MCF 10A (cell line): ENCODE results near the gene PCSK1. TPM values are rescaled to one million over a fixed set of nuclear protein-coding genes. Genes with fewer than 3 reads are reported as not detected.

ENCODE experiments used
- BruUV-seq: library from RNA; stranded (reverse); fragments of 400-500 nt; replicated peaks from 2 replicates; lab custom pipeline; 2021; lab: Mats Ljungman, UMichigan
- CTCF ChIA-PET: fragments of 300-600 bp; sonication (Branson Sonifier 250); formaldehyde crosslinking; extraction: SDS; loops from one replicate; lab custom pipeline; 2021; ENCODE audit warnings: antibody characterized with exemption, inconsistent platforms; lab: Yijun Ruan, JAX
- POLR2A ChIA-PET: fragments of 300-600, 350-650 bp; sonication (Branson Sonifier 250); formaldehyde crosslinking; extraction: SDS; loops from one replicate; lab custom pipeline; 2020; ENCODE audit warnings: antibody characterized with exemption, inconsistent platforms; lab: Yijun Ruan, JAX
- DNase-seq: peaks from one replicate; pipeline ENCODE4 v3.0.0-alpha.2; 2018; ENCODE audit not compliant: unreplicated experiment
- H3K27ac Mint-ChIP-seq: one replicate; pipeline ENCODE4 v1.8.0; 2022; ENCODE audit warnings: mild to moderate bottlenecking, low read depth, mixed read lengths; ENCODE audit not compliant: unreplicated experiment
- H3K27me3 Mint-ChIP-seq: one replicate; pipeline ENCODE4 v1.8.0; 2022; ENCODE audit warnings: mixed read lengths; ENCODE audit not compliant: insufficient read depth, unreplicated experiment
- H3K36me3 Mint-ChIP-seq: one replicate; pipeline ENCODE4 v1.8.0; 2022; ENCODE audit warnings: mild to moderate bottlenecking, moderate library complexity, mixed read lengths; ENCODE audit not compliant: insufficient read depth, unreplicated experiment
- H3K4me1 Mint-ChIP-seq: one replicate; pipeline ENCODE4 v1.8.0; 2022; ENCODE audit warnings: mixed read lengths; ENCODE audit not compliant: insufficient read depth, unreplicated experiment
- H3K4me3 Mint-ChIP-seq: one replicate; pipeline ENCODE4 v1.8.0; 2022; ENCODE audit warnings: mild to moderate bottlenecking, moderate library complexity, mixed read lengths; ENCODE audit not compliant: unreplicated experiment
- H3K9me3 Mint-ChIP-seq: one replicate; pipeline ENCODE4 v1.8.0; 2022; ENCODE audit warnings: mixed read lengths; ENCODE audit not compliant: unreplicated experiment
- intact Hi-C: fragments of 100-400 bp; cut with micrococcal nuclease; formaldehyde crosslinking; loops from 2 replicates; pipeline ENCODE4 v1.14.1; 2022
- total RNA-seq: library from RNA; stranded (reverse); gene quantifications from 2 replicates; pipeline ENCODE4 v1.2.3, GENCODE V29; 2022
- TF ChIP-seq, protein P1 (sequence below): fragments of 200-600 bp; IDR thresholded peaks from one replicate; pipeline ENCODE4 v1.8.0; 2022; ENCODE audit warnings: antibody characterized with exemption, mild to moderate bottlenecking; ENCODE audit not compliant: unreplicated experiment

PCSK1 gene
- total RNA-seq, 1 experiment from 2014 or later = 2.8 TPM

DNA sequence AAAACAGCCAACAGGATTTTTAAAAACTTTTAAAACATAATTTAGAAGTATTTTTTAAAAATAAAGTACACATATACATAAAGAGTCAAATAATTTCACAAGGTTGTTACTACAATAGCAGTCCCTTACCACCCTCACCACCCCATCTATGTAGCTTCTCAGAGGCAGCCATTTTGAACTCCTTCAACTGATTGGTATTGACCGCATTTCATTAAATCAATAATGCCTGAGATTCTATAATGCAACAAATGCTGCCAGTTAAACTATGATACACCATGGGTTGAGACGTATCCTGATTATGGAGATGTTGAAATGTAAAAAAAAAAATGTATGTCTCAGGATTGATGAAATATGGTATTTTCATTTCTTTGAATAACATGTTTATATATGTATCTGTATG, 78.8 kb downstream of the PCSK1 start:
- BruUV-seq = no TSS peak
- intact Hi-C loops = no loop called here
- Mint-ChIP-seq H3K4me3 (no peak overlapping the region), H3K4me1 (peaks cover 8% of the 10 kb centered on the region), H3K27ac (no peak overlapping the region), H3K27me3 (no peaks in the 10 kb centered on the region), H3K36me3 (no peaks in the 10 kb centered on the region), H3K9me3 (peaks cover 11% of the 10 kb centered on the region)
- TF ChIP-seq, protein P1, sequence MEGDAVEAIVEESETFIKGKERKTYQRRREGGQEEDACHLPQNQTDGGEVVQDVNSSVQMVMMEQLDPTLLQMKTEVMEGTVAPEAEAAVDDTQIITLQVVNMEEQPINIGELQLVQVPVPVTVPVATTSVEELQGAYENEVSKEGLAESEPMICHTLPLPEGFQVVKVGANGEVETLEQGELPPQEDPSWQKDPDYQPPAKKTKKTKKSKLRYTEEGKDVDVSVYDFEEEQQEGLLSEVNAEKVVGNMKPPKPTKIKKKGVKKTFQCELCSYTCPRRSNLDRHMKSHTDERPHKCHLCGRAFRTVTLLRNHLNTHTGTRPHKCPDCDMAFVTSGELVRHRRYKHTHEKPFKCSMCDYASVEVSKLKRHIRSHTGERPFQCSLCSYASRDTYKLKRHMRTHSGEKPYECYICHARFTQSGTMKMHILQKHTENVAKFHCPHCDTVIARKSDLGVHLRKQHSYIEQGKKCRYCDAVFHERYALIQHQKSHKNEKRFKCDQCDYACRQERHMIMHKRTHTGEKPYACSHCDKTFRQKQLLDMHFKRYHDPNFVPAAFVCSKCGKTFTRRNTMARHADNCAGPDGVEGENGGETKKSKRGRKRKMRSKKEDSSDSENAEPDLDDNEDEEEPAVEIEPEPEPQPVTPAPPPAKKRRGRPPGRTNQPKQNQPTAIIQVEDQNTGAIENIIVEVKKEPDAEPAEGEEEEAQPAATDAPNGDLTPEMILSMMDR = no peak
- CTCF ChIA-PET = interaction anchor here (1.0 to 1.6 kb wide), 2 partner anchors 8 to 11 kb away, joined by 3 to 4 read pairs; no protein-coding TSS in a partner anchor
- POLR2A ChIA-PET = no interaction called here
- no peak for DNase-seq

DNA sequence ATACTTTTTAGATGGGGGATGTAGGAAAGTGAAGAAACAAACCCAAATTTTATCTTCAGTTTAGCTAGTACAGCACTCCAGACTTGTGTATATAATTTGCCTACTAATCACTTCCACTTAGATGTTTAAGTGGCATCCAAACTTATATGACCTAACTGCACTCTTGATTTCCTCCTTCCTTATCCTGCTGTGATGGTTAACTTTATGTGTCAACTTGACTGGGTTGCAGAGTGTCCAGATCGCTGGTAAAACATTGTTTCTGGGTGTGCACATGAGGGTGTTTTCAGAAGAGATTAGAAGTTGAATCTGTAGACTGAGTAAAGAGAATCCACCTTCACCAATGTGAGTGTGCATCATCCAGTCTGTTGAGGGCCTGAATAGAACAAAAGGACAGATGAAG, 79.8 kb downstream of the PCSK1 start:
- Mint-ChIP-seq H3K27ac (no peak overlapping the region), H3K9me3 (peaks cover 11% of the 10 kb centered on the region), H3K4me3 (no peak overlapping the region), H3K36me3 (no peaks in the 10 kb centered on the region), H3K4me1 (peaks cover 8% of the 10 kb centered on the region), H3K27me3 (no peaks in the 10 kb centered on the region)
- CTCF ChIA-PET = interaction anchor here (0.5 to 1.6 kb wide), 4 partner anchors 10 to 1807 kb away, joined by 3 to 4 read pairs (median 3); no protein-coding TSS in a partner anchor
- POLR2A ChIA-PET = interaction anchor here (0.6 kb wide), 1 partner anchor 500 kb away, joined by 3 read pairs; no protein-coding TSS in a partner anchor
- DNase-seq = no peak
- BruUV-seq = no TSS peak
- intact Hi-C loops = no loop called here
- TF ChIP-seq, protein P1 = no peak

DNA sequence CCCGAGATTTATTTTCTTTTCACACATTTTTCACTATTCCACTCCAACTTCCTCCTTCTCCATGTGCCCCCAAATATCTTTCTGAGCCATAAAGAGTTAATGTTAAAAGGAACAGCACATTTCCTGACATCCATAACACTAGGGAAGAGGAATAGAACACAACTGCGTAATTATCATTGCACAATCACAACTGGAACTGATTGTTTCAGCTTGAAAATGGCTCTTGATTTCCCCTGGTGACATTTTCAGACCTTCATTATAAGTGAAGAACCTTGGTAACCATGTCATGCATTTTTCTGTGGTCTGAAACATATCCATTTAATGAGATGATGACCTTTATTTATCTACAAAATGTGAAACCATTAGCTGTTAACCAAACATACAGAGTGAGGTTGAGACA, 82.4 kb downstream of the PCSK1 start:
- BruUV-seq = no TSS peak
- peak; percentile 32 for DNase-seq
- Mint-ChIP-seq H3K9me3 (no peaks in the 10 kb centered on the region), H3K27ac (peak overlapping the region; percentile 2), H3K4me1 (peaks cover 11% of the 10 kb centered on the region), H3K27me3 (no peaks in the 10 kb centered on the region), H3K4me3 (no peak overlapping the region), H3K36me3 (no peaks in the 10 kb centered on the region)
- POLR2A ChIA-PET = interaction anchor here (1.1 to 1.2 kb wide), 2 partner anchors 57 to 251 kb away, joined by 3 read pairs; no protein-coding TSS in a partner anchor
- TF ChIP-seq, protein P1 = no peak
- CTCF ChIA-PET = interaction anchor here (0.7 to 17.5 kb wide), 3 partner anchors 44 to 298 kb away, joined by 3 to 492 read pairs (median 3); no protein-coding TSS in a partner anchor
- intact Hi-C loops = no loop called here

DNA sequence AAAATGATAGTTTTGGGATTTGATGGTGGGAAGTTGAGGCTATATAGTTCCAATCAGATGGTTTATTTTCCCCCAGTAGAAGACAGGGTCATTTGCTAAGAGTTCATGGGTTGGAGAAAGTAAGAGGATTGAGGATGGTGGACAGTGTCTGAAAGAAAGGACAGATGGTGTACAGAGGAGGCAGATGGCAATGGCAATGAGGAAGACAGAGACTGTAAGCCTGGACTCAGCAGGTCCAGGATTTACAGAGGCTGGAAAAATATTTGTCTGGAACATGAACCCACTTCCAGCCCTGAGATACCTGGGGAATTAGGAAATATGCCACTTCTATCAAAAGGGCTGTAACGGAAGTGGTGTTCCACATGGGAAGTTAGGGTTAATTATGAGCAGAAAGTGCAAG, 84.5 kb downstream of the PCSK1 start:
- intact Hi-C loops = loop anchor here (10.0 kb wide), 1 partner anchor 816 kb away; no protein-coding TSS in a partner anchor

More for the DNA sequence above, 84.5 kb downstream of the PCSK1 start:
- BruUV-seq = no TSS peak
- no peak for DNase-seq
- TF ChIP-seq, protein P1 = no peak
- POLR2A ChIA-PET = interaction anchor here (1.0 kb wide), 1 partner anchor 224 kb away, joined by 3 read pairs; no protein-coding TSS in a partner anchor
- H3K4me1 Mint-ChIP-seq = peaks cover 18% of the 10 kb centered on the region
- H3K27me3 Mint-ChIP-seq = no peaks in the 10 kb centered on the region
- H3K4me3 Mint-ChIP-seq = no peak overlapping the region
- CTCF ChIA-PET = interaction anchor here (0.7 to 17.5 kb wide), 2 partner anchors 251 to 567 kb away, joined by 4 to 492 read pairs; no protein-coding TSS in a partner anchor
- no peaks in the 10 kb centered on the region for H3K36me3 Mint-ChIP-seq
- no peaks in the 10 kb centered on the region for H3K9me3 Mint-ChIP-seq
- no peak overlapping the region for H3K27ac Mint-ChIP-seq
